PFSK-1 (cell line): ENCODE results near the gene PTPN9.

ENCODE experiments used
- FOXP2 ChIP-seq: optimal IDR thresholded peaks from 2 replicates; pipeline ENCODE3; 2011; ENCODE audit warnings: borderline replicate concordance, control low read depth, inconsistent platforms; ENCODE audit not compliant: insufficient read depth; ENCODE audit errors: extremely low read length, extremely low read depth
- POLR2AphosphoS5 ChIP-seq: IDR thresholded peaks from 2 replicates; pipeline ENCODE4 v1.6.1; 2012; ENCODE audit warnings: low read depth, mild to moderate bottlenecking, control low read depth, low read length, moderate library complexity
- SIN3A ChIP-seq: IDR thresholded peaks from 2 replicates; pipeline ENCODE4 v1.6.1; 2012; ENCODE audit warnings: mild to moderate bottlenecking, low read length, moderate library complexity, borderline replicate concordance; ENCODE audit not compliant: insufficient read depth
- TAF1 ChIP-seq: IDR thresholded peaks from 2 replicates; pipeline ENCODE4 v1.6.1; 2012; ENCODE audit warnings: low read length, control low read depth, borderline replicate concordance; ENCODE audit not compliant: insufficient read depth
- TF ChIP-seq, protein P1 (sequence below), 2 experiments: IDR thresholded peaks; 2 replicates each; pipeline versions ENCODE4 v1.6.1 to v1.8.0; 2011 to 2012; ENCODE audit warnings: low read depth in 2 of 2, low read length in 2 of 2, control low read depth in 1 of 2, inconsistent platforms in 1 of 2, mild to moderate bottlenecking in 1 of 2, moderate library complexity in 1 of 2; ENCODE audit not compliant: insufficient read depth in 1 of 2

The PTPN9 gene

DNA sequence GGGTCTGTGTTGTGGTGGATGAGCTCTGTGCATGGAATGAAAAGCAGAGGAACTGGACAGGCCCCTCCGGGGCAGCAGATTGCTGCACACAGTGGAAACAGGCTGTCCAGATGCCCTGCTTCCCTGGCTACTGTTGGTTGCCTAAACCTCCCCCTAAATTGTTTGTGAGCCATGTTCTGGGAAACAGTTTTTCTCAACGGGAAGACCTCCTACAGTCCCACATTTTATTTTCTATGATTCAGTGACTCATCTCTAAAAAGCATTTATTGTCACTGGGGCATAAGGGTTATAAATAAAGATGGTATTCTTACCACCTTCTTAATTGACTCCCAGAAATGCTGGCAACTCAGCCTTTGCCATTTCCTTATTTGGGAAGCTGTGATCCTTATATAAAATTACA is 20.3 kb upstream of the PTPN9 start:
- no peak for TF ChIP-seq TAF1
- no peak for TF ChIP-seq POLR2AphosphoS5

- TF ChIP-seq POLR2AphosphoS5 (no peak), TAF1 (no peak), SIN3A (no peak), FOXP2 (no peak)
- TF ChIP-seq, protein P1, sequence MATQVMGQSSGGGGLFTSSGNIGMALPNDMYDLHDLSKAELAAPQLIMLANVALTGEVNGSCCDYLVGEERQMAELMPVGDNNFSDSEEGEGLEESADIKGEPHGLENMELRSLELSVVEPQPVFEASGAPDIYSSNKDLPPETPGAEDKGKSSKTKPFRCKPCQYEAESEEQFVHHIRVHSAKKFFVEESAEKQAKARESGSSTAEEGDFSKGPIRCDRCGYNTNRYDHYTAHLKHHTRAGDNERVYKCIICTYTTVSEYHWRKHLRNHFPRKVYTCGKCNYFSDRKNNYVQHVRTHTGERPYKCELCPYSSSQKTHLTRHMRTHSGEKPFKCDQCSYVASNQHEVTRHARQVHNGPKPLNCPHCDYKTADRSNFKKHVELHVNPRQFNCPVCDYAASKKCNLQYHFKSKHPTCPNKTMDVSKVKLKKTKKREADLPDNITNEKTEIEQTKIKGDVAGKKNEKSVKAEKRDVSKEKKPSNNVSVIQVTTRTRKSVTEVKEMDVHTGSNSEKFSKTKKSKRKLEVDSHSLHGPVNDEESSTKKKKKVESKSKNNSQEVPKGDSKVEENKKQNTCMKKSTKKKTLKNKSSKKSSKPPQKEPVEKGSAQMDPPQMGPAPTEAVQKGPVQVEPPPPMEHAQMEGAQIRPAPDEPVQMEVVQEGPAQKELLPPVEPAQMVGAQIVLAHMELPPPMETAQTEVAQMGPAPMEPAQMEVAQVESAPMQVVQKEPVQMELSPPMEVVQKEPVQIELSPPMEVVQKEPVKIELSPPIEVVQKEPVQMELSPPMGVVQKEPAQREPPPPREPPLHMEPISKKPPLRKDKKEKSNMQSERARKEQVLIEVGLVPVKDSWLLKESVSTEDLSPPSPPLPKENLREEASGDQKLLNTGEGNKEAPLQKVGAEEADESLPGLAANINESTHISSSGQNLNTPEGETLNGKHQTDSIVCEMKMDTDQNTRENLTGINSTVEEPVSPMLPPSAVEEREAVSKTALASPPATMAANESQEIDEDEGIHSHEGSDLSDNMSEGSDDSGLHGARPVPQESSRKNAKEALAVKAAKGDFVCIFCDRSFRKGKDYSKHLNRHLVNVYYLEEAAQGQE (IDR thresholded peaks at IDR 0.05; ENCODE audit: insufficient read depth in 1 of 2, low read depth in 2 of 2, low read length in 2 of 2): no peak
Measured at GRCh38 chr15:75598361-75598760, 19.2 kb upstream of the PTPN9 start.

- TF ChIP-seq TAF1 (no peak), POLR2AphosphoS5 (no peak), FOXP2 (no peak), SIN3A (no peak)
- TF ChIP-seq, protein P1 (IDR thresholded peaks at IDR 0.05; ENCODE audit: insufficient read depth in 1 of 2, low read depth in 2 of 2, low read length in 2 of 2): no peak
Measured at GRCh38 chr15:75597667-75598341, 18.7 kb upstream of the PTPN9 start.

- TF ChIP-seq, protein P1 (IDR thresholded peaks at IDR 0.05; ENCODE audit: insufficient read depth in 1 of 2, low read depth in 2 of 2, low read length in 2 of 2): no peak
- TF ChIP-seq TAF1: no peak
Measured at GRCh38 chr15:75596703-75597345, 17.7 kb upstream of the PTPN9 start.

DNA sequence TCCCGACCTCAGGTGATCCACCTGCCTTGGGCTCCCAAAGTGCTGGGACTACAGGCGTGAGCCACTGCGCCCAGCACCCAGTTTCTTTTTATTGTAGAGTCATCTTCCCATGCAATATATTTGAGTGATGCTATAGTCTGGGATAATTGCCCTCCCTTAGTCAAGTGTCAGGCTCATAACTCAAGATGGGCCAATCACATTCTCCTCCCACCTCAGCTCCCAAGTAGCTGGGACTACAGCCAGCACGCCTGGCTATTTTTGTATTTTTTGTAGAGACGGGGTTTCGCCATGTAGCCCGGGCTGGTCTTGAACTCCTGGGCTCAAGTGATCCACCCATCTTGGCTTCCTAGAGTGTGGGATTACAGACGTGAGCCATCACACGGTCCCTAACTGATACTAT is 15.2 kb upstream of the PTPN9 start:
- TF ChIP-seq POLR2AphosphoS5 (no peak), FOXP2 (no peak), TAF1 (no peak), SIN3A (no peak)
- TF ChIP-seq, protein P1 (IDR thresholded peaks at IDR 0.05; ENCODE audit: insufficient read depth in 1 of 2, low read depth in 2 of 2, low read length in 2 of 2): no peak
